Measurements from ENCODE around the gene STK11. TPM values are rescaled to one million over a fixed set of nuclear protein-coding genes. Genes with fewer than 3 reads are reported as not detected.

STK11 gene
- total RNA-seq, 1 experiment from 2014 or later: 71.6 TPM

GRCh38 chr19:1250437-1251260 lies 45.1 kb downstream of the STK11 start:
- DNase-seq (ENCODE audit: low read depth): peak; percentile 49

- peak; percentile 79 for DNase-seq (ENCODE audit: low read depth)
Measured at GRCh38 chr19:1251330-1252220, 46.0 kb downstream of the STK11 start.

- peak; percentile 97 for DNase-seq (ENCODE audit: low read depth)
Measured at GRCh38 chr19:1252221-1252820, 46.7 kb downstream of the STK11 start.

DNA sequence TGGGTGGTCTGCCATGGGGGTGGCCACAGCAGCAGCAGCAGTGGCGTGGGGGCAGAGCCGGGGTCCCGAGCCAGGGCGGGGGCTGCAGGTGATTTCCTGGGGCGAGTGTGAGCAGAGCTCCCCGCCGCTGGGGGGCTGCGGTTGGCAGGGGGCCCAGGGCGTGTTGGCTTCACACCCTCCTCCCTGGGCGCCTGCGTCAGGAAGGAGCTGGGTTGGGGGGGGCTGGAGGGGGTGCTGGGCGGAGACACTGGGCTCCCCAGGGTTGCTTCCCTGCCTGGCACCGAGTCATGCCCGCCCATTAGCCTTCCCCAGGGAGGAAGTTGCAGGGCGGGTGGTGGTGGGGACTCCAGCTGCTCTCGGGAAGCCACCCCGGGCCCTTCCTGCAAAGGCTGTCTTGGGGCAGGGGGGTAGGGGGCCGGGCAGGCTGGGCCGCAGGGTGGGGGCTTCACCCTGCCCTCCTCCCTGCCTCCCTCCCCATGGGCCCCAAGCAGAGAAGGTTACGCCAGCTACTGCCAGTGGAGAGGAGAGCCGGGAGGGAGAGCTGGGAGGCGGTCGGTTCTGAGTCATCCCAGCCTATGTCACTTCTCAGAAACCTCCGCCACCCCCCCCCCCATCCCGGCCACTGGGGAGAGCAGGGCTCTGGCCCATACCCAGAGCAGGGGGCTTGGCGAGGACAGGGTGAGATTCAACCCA lies 47.4 kb downstream of the STK11 start:
- peak; percentile 97 for DNase-seq (ENCODE audit: low read depth)

GRCh38 chr19:1253514-1254080 lies 48.0 kb downstream of the STK11 start:
- DNase-seq (ENCODE audit: low read depth): no peak

- no peak for DNase-seq (ENCODE audit: low read depth)
Measured at GRCh38 chr19:1254081-1254527, 48.5 kb downstream of the STK11 start.

DNA sequence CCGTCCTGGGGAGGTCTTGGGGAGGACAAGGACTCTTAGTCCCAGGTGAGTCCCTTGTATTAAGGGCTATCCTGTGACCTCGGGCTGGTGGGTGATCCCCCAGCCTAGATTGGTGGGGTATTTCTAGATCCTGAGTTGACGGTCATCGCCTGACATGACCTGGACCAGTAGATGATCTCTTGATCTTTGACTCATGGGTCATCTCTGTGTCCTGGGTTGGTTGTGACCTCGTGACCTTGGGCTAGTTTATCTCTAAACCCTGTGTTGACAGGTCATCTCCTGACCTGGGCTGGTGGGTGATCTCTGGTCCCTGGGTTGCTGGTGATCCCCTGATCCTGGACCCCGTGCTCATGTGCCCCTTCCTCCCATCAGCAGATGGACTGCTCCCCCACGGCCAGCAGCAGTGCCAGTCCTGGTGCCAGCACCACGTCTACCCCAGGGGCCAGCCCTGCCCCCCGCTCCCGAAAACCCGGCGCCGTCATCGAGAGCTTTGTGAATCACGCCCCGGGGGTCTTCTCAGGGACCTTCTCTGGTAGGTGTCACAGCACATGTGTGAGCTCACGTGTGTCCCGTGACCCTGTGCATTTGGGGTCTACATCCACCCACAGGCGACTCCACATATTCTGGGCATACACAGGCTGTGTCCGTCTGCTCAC lies 49.1 kb downstream of the STK11 start:
- no peak for DNase-seq (ENCODE audit: low read depth)

- no peak for DNase-seq (ENCODE audit: low read depth)
Measured at GRCh38 chr19:1255186-1256161, 49.9 kb downstream of the STK11 start.

- no peak for DNase-seq (ENCODE audit: low read depth)
Measured at GRCh38 chr19:1256646-1257474, 51.3 kb downstream of the STK11 start.

GRCh38 chr19:1257475-1258162 lies 52.0 kb downstream of the STK11 start:
- no peak for DNase-seq (ENCODE audit: low read depth)

DNA sequence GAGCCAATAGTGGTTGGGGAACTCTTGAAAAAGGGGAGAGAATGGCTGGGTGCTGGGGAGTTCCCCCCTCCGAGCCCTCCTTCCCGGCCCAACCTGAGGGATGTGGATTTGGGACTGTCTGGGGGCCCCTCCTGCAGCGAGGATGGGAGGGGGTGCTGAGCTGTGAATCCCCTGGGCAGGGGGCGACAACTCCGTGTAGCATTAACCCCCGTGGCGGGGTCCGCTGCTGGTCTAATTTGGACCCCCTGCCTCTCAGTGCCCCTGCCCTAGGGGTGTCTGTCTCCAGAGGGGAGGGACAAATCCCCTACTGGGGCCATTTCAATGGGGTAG lies 52.5 kb downstream of the STK11 start:
- DNase-seq (ENCODE audit: low read depth): no peak

- DNase-seq (ENCODE audit: low read depth): no peak
Measured at GRCh38 chr19:1258707-1259205, 53.2 kb downstream of the STK11 start.

DNA sequence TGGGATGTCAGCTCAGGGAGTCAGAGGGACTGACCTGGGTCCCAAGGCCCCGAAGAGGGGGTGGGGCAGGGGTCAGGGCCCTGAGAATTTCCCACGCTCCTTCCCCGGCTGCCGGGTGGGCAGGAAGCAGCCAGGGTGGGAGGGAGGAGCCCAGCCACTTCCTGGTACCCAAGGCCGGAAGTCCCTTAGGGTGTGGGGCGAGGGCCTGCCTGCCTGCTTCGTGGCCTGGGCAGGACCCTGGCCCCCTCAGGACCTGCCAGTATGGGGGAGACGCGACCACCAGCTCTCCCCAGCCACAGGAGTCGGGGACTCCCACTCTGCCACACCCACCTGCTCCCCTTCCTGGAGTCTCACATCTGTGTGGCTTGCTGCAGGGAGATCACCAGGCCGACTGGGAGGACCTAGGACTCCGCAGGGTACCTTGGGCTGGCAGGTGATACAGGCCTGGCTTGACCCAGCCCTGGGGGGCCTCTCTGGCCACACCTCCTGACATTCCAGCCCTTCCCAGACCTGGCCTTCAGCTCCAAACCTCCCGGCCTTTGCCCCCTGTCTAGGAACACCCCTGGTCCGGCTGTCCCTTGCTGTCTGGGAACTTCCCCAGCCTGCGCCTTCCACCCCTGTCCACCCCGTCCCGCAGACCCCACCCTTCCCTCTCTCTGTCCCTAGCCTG lies 53.8 kb downstream of the STK11 start:
- peak; percentile 85 for DNase-seq (ENCODE audit: low read depth)

GRCh38 chr19:1259876-1260748 lies 54.5 kb downstream of the STK11 start:
- peak; percentile 69 for DNase-seq (ENCODE audit: low read depth)

DNA sequence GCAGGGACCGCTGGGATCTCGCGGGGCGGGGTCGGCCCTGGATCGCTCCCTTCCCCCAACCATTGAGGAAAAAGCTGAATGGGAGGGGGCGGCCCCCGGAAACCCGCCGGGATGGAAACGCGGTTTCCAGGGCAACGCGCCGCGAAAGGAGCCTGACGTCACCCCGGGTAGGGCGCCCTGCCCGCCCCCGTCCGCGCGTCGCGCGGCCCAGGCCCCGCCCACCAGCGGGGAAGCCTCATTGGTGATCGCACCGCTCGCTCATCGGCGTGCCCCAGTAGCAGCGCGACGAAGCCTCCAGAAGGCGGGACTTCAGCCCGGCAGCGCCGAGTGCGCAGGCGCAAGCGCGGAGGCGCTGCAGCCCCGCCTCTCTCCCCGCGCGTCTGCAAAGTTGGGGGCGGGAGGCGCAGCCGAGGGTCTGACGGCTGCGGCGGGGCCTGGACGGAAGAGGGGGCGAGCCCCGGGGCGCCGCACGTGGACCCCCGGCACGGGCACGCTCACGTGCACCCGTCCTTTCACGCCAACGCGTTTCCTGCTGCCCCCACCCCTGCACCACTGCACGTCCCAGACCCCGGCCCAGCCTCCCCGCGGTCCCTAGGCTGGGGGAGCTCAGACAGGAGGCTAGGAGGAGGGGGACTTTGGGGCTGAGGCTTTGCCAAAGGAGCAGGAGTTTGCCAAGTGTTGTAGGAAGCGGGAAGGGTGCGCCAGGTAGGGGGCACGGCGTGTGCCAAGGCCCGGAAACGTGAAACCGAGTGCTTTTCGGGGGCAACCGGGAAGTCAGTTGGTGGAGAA lies 55.4 kb downstream of the STK11 start:
- DNase-seq (ENCODE audit: low read depth): peak; percentile 94

GRCh38 chr19:1261538-1261797 lies 55.9 kb downstream of the STK11 start:
- peak; percentile 60 for DNase-seq (ENCODE audit: low read depth)

All from M059J (cell line).